Measurements from ENCODE around the gene TIMM22.

TIMM22 gene

DNA sequence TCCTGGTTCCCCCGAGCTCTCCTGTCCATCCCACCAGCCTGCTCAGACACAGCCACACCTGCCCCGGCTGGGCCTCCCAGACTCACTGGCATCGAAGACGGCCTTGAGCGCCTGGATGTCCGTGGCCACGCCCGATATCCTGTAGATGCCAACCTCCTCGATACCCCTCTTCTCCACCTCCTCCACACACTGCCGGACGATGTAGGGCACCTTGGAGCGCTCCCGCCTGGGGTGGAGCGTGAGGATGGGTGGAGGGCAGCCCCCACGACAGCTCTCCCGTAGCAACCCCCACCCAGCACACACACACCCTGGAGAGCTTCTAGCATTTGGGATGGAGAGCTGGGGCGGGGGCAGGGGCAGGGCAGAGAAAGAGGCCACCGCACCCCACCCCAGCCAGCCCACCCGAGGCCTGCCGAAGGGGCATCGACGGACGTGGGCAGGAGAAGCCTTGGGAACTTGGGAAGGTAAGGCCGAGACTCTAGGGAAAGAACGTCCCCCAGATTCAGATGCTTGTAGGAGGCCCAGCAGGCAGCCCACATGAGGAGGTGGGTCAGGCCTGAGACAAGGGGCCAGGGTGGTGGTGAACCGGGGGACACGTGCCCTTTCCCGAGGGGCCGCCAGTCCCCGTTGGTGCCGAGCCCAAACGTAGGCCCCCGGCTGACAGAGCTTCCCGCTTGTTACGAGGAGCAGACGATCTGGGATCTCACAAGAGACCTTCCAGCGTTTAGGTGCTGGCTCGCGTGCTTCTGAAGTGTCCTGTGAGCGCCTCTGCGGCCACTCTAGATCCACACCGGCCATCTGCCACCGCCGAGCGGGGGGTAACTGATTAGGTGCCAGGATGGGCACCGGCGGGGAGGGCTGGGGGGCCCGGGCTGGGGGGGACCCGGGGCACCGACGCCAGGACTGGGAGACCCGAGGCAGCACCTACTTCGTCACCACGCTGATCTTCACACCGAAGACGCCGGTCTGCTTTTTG lies 15.1 kb downstream of the TIMM22 start:
- TF ChIP-seq, protein P1, sequence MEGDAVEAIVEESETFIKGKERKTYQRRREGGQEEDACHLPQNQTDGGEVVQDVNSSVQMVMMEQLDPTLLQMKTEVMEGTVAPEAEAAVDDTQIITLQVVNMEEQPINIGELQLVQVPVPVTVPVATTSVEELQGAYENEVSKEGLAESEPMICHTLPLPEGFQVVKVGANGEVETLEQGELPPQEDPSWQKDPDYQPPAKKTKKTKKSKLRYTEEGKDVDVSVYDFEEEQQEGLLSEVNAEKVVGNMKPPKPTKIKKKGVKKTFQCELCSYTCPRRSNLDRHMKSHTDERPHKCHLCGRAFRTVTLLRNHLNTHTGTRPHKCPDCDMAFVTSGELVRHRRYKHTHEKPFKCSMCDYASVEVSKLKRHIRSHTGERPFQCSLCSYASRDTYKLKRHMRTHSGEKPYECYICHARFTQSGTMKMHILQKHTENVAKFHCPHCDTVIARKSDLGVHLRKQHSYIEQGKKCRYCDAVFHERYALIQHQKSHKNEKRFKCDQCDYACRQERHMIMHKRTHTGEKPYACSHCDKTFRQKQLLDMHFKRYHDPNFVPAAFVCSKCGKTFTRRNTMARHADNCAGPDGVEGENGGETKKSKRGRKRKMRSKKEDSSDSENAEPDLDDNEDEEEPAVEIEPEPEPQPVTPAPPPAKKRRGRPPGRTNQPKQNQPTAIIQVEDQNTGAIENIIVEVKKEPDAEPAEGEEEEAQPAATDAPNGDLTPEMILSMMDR (IDR thresholded peaks at IDR 0.05): no peak

DNA sequence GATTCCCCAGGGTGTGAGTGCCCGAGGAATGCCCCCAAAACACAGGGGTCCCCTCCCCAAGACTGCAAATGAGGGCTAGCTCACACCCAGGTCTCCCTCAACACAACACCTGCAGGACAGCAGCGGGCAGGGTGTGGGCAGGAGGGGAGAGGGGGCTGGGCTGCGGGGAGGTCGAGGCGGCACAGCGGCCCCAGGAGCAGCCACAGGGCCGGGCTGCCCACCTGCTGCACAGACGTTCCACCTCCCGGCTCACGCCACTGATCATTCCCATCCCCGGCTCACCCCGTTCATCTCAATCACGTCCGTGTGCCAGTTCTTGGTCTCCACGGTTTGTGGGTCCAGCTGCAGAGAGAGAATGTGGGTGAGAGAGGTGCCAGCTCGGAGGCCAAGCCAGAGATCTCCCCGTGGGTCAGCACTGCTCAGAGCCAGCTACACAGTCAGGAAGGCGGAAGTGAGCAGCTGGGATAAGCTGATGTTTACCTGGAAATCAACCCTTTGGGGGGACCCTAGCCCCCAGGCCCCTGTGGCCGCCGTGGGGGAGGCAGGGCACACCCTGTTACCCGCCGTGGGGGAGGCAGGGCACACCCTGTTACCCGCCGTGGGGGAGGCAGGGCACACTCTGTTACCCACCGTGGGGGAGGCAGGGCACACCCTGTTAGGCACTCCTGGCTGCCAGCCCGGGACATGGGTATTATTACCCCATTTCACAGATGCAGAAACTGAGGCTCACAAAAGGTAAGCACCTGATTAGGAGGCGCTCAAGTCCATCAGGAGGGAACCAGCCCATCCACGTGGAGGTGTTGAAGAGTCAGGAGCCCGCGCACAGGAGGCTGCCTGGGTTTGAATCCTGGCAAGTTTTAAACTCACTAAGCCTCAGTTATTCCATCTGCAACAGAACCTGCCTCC lies 16.1 kb downstream of the TIMM22 start:
- TF ChIP-seq, protein P1 (IDR thresholded peaks at IDR 0.05): no peak

DNA sequence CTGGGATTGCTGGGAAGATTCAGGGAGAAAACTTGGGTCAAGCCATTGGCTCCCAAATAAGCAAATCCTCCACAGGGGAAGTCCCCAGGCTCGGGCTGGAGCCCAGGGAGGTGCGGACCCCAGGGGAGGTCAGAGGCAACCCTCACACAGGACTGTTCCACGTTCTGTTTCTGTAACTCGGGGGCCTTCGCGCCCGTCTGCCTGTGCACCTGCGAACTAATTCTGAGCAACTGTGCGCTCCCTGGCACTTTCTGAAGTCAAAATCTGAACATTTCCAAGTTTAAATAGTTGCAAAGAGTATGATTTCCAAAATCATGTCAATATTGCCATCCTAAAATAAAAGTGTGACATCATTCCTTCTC lies 16.8 kb downstream of the TIMM22 start:
- TF ChIP-seq, protein P1 (IDR thresholded peaks at IDR 0.05): no peak

DNA sequence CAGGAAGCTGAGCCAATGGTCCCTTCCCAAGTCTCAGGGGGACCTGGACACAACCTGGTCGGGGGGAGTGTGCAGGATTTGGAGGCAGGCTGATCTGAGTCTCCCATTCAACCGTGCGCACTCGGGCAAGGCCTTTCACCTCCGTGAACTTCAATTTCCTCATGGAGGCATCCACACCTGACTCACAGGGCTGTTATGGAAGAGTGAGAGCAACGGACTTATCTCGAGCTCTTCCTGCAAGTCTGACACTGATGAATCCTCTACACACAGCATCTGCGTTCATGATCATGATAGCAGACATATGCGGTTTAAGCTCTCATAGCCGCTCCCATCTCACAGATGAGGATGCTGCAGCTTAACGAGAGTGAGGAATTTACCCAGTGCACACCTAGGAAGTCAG lies 21.6 kb downstream of the TIMM22 start:
- TF ChIP-seq, protein P1 (IDR thresholded peaks at IDR 0.05): no peak

DNA sequence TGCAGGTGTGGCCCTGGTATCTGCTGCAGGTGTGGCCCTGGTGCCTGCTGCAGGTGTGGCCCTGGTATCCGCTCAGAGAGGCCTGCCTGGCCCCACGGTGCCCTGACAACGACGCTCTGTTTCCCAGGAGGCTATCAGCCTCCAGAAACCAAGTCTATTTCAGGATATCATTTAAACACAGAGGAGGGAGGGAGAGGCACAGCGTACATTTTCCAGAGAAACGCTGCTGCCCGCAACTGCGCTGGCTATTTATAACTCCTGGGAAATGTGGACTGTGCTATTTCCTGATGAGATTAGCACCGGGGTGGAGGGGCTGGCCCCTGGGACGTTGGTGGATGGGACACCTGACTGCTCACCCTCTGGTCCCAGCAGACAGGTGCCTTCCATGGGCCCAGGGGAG lies 22.5 kb downstream of the TIMM22 start:
- TF ChIP-seq, protein P1 (IDR thresholded peaks at IDR 0.05): no peak

DNA sequence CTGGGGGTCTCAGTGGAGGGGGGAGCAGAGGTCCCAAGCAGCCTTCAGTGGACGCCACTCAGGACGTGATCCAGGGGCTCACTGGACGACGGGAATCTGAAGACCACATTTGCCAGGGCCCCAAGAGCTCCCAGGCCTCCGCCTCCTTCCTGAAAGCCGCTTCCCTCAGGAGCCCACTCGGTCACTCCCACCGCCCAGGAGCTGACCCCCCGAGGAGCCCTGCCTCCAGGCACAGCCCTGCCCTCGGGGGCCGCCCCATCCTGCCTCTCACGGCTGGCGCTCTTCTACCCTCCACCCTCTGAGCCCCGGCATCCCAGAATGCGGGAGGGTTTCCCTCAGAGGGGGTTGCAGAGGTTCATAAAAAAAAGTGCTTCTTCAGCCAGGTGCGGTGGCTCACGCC lies 24.2 kb downstream of the TIMM22 start:
- TF ChIP-seq, protein P1 (IDR thresholded peaks at IDR 0.05): no peak

DNA sequence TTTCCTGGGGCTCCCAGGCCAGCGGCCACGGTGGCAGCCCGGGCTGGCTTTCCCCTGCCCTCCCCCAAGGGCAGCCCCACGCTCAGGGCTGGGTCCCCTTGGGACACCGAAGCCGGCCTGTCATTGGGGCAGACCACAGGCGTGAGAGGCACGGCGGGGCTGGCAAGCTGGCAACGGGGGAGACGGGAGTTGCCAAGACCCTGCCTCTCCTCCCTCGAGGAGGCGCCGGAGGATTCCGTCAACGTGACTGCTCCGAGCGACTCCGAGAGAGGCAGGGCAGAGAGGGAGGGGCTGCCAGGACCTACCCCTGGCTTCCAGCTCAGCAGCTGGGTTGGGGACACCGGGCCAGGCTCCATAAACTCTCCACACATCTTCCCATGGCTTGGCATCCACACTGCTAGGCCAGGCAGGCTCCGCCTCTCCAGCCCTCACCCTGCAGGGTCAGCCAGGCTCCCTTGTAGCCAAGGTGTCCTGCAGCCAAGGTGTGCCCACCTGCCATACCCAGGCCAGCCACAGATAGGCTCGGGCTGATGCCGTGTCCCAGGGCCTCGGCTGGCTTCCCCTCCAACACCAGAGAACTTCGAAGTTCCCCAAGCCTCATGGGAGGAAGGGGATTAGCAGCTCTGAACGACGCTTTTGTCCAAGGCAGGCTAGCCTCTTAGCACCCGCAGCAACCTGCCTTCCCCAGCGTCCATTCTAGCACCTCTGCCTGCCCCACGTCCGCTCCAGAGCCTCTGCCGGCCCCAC lies 25.5 kb downstream of the TIMM22 start:
- TF ChIP-seq, protein P1 (IDR thresholded peaks at IDR 0.05): no peak
